MCF 10A (cell line): Measurements from ENCODE around the gene GTPBP3. TPM values are rescaled to one million over a fixed set of nuclear protein-coding genes. Genes with fewer than 3 reads are reported as not detected.

Experiments
- BruUV-seq: library from RNA; stranded (reverse); fragments of 400-500 nt; replicated peaks from 2 replicates; lab custom pipeline; 2021; lab: Mats Ljungman, UMichigan
- CTCF ChIA-PET: fragments of 300-600 bp; sonication (Branson Sonifier 250); formaldehyde crosslinking; extraction: SDS; loops from one replicate; lab custom pipeline; 2021; ENCODE audit warnings: antibody characterized with exemption, inconsistent platforms; lab: Yijun Ruan, JAX
- POLR2A ChIA-PET: fragments of 300-600, 350-650 bp; sonication (Branson Sonifier 250); formaldehyde crosslinking; extraction: SDS; loops from one replicate; lab custom pipeline; 2020; ENCODE audit warnings: antibody characterized with exemption, inconsistent platforms; lab: Yijun Ruan, JAX
- DNase-seq: peaks from one replicate; pipeline ENCODE4 v3.0.0-alpha.2; 2018; ENCODE audit not compliant: unreplicated experiment
- H3K27ac Mint-ChIP-seq: one replicate; pipeline ENCODE4 v1.8.0; 2022; ENCODE audit warnings: mild to moderate bottlenecking, low read depth, mixed read lengths; ENCODE audit not compliant: unreplicated experiment
- H3K27me3 Mint-ChIP-seq: one replicate; pipeline ENCODE4 v1.8.0; 2022; ENCODE audit warnings: mixed read lengths; ENCODE audit not compliant: insufficient read depth, unreplicated experiment
- H3K36me3 Mint-ChIP-seq: one replicate; pipeline ENCODE4 v1.8.0; 2022; ENCODE audit warnings: mild to moderate bottlenecking, moderate library complexity, mixed read lengths; ENCODE audit not compliant: insufficient read depth, unreplicated experiment
- H3K4me1 Mint-ChIP-seq: one replicate; pipeline ENCODE4 v1.8.0; 2022; ENCODE audit warnings: mixed read lengths; ENCODE audit not compliant: insufficient read depth, unreplicated experiment
- H3K4me3 Mint-ChIP-seq: one replicate; pipeline ENCODE4 v1.8.0; 2022; ENCODE audit warnings: mild to moderate bottlenecking, moderate library complexity, mixed read lengths; ENCODE audit not compliant: unreplicated experiment
- H3K9me3 Mint-ChIP-seq: one replicate; pipeline ENCODE4 v1.8.0; 2022; ENCODE audit warnings: mixed read lengths; ENCODE audit not compliant: unreplicated experiment
- intact Hi-C: fragments of 100-400 bp; cut with micrococcal nuclease; formaldehyde crosslinking; loops from 2 replicates; pipeline ENCODE4 v1.14.1; 2022
- total RNA-seq: library from RNA; stranded (reverse); gene quantifications from 2 replicates; pipeline ENCODE4 v1.2.3, GENCODE V29; 2022
- TF ChIP-seq, protein P1 (sequence below): fragments of 200-600 bp; IDR thresholded peaks from one replicate; pipeline ENCODE4 v1.8.0; 2022; ENCODE audit warnings: antibody characterized with exemption, mild to moderate bottlenecking; ENCODE audit not compliant: unreplicated experiment

The GTPBP3 gene
- total RNA-seq, 1 experiment from 2014 or later = 27.9 TPM

DNA sequence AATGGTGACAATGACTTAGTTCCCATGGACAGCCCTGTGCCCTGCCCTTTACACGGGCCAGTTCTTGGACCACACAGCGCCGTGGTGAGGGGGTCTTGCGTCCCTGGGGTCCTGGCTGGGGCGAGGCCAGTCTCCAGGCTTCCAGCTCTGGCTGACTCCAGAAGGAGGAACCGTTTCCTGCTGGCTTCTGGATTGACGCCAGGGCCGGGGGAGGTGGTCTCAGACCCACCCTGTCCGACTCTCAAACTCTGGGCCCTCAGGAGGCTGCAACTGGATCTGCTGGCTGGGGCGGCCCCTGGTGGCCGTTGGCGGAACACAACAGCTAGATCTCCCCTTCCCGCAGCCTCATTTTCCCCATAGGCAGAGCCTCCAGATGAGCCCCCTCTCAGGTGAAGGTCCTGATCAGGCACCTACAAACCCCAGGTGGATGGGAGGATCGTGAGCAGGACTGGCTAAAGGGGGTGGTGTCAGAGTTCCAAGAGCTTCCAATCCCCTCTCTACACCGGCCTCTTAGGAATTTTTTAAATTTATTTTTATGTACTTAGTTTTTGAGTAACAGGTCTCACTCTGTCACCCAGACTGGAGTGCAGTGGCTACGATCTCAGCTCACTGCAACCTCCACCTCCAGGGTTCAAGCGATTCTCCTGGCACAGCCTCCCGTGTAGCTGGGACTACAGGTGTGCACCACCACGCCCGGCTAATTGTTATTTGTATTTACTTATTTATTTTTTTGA is 48.7 kb downstream of the GTPBP3 start:
- Mint-ChIP-seq H3K36me3 (no peaks in the 10 kb centered on the region), H3K9me3 (no peaks in the 10 kb centered on the region), H3K4me1 (peaks cover 4% of the 10 kb centered on the region), H3K4me3 (no peak overlapping the region), H3K27me3 (no peaks in the 10 kb centered on the region), H3K27ac (no peak overlapping the region)
- TF ChIP-seq, protein P1, sequence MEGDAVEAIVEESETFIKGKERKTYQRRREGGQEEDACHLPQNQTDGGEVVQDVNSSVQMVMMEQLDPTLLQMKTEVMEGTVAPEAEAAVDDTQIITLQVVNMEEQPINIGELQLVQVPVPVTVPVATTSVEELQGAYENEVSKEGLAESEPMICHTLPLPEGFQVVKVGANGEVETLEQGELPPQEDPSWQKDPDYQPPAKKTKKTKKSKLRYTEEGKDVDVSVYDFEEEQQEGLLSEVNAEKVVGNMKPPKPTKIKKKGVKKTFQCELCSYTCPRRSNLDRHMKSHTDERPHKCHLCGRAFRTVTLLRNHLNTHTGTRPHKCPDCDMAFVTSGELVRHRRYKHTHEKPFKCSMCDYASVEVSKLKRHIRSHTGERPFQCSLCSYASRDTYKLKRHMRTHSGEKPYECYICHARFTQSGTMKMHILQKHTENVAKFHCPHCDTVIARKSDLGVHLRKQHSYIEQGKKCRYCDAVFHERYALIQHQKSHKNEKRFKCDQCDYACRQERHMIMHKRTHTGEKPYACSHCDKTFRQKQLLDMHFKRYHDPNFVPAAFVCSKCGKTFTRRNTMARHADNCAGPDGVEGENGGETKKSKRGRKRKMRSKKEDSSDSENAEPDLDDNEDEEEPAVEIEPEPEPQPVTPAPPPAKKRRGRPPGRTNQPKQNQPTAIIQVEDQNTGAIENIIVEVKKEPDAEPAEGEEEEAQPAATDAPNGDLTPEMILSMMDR = peak; percentile 94
- peak; percentile 72 for DNase-seq
- ChIA-PET POLR2A (interaction anchor here (1.1 to 1.8 kb wide), 2 partner anchors 48 to 93 kb away, joined by 4 to 6 read pairs; no protein-coding TSS in a partner anchor), CTCF (interaction anchor here (0.5 to 6.6 kb wide), 36 partner anchors 8 to 658 kb away, joined by 3 to 84 read pairs (median 4); partner anchors contain the start of genes BST2, CCDC194 and DDA1)
- no TSS peak for BruUV-seq
- intact Hi-C loops = loop anchor here (1.0 kb wide), 2 partner anchors 40 to 93 kb away; no protein-coding TSS in a partner anchor

DNA sequence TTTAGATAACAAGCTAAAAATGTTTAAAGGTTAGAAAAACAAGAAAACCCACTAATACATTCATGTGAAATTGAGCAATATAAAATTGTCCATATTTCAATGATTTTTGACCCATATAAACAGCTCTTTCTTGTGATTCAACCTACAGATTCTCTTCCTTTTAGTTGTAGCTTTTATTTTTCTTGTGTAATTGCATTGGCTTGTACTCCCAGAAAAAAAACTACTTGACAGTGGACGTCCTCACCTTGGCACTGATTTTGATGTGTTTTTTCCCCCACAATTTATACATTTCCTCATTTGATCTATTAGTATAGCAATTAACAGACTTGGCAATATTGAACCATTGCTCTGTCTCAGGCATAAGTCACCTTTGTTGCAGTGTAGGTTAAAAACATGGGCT is 51.9 kb downstream of the GTPBP3 start:
- no peak for DNase-seq
- CTCF ChIA-PET = interaction anchor here (0.6 to 6.6 kb wide), 9 partner anchors 18 to 355 kb away, joined by 3 to 84 read pairs (median 5); no protein-coding TSS in a partner anchor
- BruUV-seq = no TSS peak
- Mint-ChIP-seq H3K27ac (no peak overlapping the region), H3K9me3 (no peaks in the 10 kb centered on the region), H3K4me3 (no peak overlapping the region), H3K36me3 (no peaks in the 10 kb centered on the region), H3K27me3 (no peaks in the 10 kb centered on the region), H3K4me1 (peaks cover 4% of the 10 kb centered on the region)
- intact Hi-C loops = no loop called here
- POLR2A ChIA-PET = interaction anchor here (0.7 to 1.4 kb wide), 4 partner anchors 56 to 130 kb away, joined by 3 read pairs; partner anchors contain the start of gene DDA1
- TF ChIP-seq, protein P1 = no peak

DNA sequence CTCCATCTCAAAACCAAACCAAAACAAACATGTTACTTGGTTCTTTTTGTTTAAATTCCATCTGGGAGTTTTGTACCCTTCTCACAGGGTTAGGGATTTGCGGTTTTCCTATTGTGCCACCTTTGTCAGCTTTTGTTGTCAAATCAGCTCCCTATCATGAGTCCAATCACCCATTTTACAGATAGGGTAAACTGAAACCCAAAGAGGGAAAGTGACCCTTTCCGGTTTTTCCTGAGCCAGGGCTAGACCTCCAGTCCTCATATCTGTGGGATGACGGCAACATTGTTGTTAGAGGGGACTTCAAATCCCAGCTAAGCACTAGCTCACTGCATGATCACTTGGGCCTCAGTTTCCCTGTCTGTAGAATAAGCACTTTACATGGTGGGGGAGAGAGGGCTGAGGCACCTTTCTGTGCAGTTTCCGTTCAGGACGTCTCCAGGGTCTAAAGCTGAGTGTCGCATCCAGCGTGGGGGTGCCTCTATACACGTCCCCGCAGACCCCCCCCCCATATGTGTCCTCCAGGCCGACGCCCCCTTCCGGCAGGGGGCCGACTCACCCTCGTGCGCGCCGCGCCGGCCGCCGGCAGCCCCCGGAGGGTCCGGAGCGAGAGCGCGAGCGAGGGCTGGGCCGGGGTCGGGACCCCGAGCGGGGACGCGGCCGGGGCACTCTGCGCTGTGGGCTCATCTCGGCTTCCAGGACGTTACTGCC is 52.8 kb downstream of the GTPBP3 start:
- peaks cover 6% of the 10 kb centered on the region for H3K4me1 Mint-ChIP-seq
- ChIA-PET POLR2A (interaction anchor here (1.4 kb wide), 2 partner anchors 57 to 131 kb away, joined by 3 read pairs; no protein-coding TSS in a partner anchor), CTCF (interaction anchor here (0.5 to 6.6 kb wide), 20 partner anchors 10 to 544 kb away, joined by 3 to 84 read pairs (median 3); partner anchors contain the start of genes PGLS and PLVAP)
- no peaks in the 10 kb centered on the region for H3K36me3 Mint-ChIP-seq
- H3K27ac Mint-ChIP-seq = no peak overlapping the region
- H3K4me3 Mint-ChIP-seq = peak overlapping the region; percentile 77
- TF ChIP-seq, protein P1 = no peak
- no peaks in the 10 kb centered on the region for H3K27me3 Mint-ChIP-seq
- no peaks in the 10 kb centered on the region for H3K9me3 Mint-ChIP-seq
- intact Hi-C loops = loop anchor here (2.0 to 10.0 kb wide), 2 partner anchors 97 to 465 kb away; partner anchors contain the start of gene RPL18A
- DNase-seq = no peak
- BruUV-seq = no TSS peak
